Stimulated activated CD8-positive, alpha-beta memory T cell treated with anti-CD3 and anti-CD28 coated beads, Interleukin-4, amount 100 ng/mL, for 48 hours (primary cell): ENCODE data around the gene RBFOX2.
"Not testable (repeated sequence)": the region's sequence is repeated elsewhere in the genome, so short reads cannot be mapped to it uniquely, and the experiment has no call there.

ENCODE experiments used
- DNase-seq: peaks from one replicate; pipeline ENCODE4 v3.0.0-alpha.2; 2020

Gene RBFOX2

DNA sequence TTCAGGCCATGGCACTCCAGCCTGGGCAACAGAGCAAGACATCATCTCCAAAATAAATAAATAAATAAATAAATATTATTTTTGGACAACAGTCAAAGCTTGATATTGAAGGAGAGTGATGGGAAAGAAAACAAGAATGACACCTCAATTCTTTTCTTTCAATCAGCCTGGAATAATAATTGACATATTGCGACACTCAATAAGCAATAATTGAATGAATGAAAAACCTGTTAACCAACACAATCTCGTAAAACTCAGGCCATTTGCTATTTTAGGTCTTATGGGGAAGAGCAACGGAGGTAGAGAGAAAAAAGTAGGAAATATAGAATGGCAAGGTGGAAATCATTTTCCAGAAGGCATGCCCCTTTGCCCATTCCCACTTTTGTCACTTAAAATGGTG lies 10.5 kb upstream of the RBFOX2 start:
- DNase-seq: no peak

DNA sequence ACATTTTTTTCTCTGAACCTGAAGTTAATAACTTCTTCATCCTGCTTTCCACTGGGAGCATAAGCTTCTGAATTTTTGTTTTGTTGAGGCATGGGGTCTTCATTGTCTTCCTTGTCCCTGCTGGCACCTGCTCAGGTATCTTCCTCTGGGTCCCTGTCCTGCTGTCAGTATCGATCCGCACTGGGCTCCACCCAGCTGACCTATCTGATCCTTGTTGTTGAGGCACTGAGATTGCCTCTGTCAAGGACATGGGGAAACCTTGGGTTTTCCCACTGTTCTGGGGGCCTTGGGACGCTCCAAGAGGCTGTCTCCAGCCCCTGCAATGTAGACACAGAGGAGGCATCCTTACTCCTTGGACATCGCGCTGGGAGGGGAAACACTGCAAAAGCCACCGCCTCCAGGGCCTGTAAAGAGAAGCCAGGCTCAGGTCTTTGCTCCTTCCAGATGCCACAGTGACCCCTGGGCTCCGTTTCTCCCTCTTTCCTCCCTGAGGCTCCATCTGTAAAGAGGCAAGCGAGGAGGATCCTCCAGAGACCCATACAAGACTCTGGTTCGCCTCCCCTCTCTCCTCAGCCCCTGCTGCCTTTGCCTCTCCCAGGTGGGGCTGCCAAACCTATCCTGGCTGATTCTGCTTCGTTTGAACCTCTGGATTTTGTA lies 8.6 kb upstream of the RBFOX2 start:
- no peak for DNase-seq

DNA sequence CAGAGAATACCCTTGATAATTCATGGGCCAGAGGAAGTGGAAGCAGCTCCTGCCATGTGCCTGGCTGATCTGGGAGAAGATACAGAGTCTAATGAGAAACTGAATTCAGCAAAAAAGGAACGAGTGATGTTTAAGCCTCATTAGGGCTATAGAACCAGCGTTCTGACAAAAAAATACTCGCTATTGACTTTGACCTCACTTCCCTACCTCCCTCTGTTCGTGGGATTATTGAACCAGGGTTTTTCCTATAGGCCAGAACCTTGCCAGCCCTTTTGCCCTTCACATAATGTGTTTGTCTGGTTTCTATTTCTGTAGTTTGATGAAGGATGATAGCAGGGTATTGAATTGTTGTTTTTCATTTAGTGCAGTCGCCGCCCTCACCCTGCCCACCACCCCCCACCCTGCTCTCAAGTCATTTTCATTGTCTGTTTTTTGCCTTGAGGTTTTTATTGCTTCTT lies 7.6 kb upstream of the RBFOX2 start:
- no peak for DNase-seq

DNA sequence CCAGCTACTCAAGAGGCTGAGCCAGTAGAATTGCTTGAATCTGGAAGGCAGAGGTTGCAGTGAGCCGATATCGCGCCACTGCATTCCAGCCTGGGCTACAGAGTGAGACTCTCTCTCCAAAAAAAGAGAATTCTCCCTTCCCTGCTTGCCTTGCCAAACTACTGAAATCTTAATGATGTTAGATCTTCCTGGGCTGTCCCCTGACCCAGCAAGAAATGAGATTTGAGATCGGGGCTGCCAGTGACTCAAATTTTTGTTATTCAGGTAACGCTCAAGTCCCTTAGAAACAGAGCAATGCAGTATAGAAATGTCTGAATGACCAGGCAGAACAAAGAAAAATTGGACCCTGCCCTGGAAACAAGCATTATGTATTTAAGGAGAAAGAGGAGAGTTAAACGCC lies 4.0 kb upstream of the RBFOX2 start:
- DNase-seq: no peak

DNA sequence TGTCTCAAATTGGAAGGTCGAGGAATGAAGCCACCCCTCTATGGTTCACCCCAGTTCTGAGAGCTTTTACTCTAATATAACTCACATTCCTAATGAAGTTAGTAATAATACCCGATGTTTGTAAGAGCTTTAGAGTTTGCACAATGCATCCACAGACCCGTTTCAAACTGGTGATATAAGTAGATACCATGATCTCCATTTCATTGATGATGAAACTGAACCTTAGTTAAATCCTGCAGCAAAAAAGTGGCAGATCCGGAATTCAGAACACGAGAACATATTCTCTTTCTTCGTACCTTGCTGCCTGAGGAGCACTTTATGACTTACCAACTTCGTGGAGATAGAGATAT lies 757 bp upstream of the RBFOX2 start:
- DNase-seq: no peak

DNA sequence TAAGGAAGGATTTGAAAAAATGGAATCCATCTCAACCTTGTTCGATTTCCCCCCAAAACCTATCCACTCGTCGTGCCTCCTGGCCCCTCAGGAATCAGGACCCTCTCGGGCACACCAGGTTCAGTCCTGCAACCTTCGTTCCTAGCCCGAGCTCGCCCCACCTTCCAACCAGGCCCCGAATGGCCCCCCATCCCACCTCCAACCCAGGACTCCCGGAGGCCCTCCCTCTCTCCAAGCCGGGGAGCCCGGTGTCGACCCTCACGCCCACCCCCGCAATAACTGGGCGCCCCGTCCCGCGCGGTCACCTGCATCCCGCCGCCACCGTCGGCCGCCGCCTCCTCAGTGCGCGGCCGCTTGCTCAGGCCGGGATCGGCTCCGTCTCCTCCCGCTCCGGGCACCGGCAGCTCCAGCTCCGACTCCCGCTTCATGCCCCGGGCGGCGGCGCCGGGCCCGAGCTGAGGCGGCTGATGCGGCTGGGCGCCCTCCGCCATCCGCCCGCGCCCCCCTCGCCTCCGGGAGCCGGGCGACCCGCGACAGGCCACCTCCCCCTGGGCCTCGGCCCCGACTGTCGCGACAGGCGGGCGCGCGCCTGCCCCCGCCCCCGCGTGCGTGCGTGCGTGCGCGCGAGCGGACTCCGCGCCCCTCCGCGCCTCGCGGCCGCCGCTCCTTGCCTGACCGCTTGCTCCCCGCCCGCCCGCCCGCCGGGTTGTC lies 534 bp downstream of the RBFOX2 start:
- no peak for DNase-seq

DNA sequence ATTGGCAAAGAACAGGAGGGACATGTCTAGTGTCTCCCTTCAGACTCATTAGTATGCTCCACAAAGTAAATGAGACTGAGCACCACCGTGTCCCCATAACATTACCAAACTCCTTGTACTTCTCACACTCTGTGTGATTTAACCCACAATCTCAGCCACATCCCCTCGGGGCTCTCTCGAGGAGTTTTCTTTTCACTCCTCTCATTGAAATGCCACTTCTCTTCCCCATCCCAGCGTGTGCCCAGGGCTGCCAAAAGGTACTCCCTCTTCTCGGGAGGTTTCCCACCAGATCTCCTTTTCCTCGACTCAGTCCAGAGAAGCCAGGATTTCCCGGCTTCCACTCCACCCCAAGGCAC lies 1.1 kb downstream of the RBFOX2 start:
- DNase-seq: peak; percentile 25

DNA sequence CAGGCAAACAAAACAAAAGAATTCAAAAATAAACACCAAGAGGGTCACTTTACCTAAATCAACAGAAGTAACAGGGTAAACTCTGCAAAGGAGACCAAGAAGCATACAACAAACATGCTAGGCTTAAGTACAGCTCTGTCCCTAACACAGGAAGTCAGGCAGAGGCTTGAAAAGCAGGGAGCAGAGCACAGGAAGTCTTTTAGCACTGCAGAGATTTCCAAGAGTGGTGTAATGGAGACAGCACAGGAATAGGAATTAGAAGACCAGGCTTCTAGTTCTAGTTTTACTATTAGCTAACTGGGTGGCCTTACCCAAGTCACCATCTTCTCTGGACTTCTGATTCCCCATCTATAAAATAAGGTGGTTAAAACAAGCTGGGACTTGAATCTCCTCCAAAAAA lies 1.9 kb downstream of the RBFOX2 start:
- DNase-seq: no peak

DNA sequence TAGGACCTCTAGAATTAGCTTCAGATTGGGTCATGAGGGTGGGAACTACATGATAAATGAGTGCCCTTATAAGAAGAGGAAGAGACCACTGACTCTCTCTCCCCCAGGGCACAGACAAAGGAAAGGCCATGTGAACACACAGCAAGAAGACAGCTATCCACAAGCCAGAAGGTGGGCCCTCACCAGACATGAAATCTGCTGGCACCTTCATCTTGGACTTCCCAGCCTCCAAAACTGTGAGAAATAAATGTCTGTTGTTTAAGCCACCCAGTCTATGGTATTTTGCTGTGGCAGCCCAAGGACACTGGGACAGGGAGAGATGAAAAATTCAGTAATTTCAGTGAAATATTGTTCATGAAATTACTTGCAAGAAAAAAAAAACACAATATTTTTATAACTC lies 5.9 kb downstream of the RBFOX2 start:
- DNase-seq: no peak

DNA sequence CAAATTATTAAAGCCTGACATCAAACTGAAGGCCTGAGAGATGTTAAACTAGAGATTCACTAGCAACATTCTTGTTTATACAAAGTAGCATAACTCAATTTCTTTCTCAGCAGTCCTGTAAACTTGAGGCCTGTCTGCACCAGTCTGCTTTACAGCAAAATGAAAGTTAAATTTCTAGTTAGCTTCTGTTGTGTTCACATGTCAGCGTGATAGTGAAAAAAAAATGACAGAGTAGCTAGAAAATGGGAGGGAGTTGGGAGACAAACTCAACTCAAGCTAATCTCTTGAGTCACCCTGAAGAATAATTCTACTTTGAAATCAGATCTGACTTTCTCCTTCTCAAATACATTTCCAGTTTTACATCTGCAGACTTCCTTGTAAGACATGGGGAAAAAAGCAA lies 6.5 kb downstream of the RBFOX2 start:
- no peak for DNase-seq

DNA sequence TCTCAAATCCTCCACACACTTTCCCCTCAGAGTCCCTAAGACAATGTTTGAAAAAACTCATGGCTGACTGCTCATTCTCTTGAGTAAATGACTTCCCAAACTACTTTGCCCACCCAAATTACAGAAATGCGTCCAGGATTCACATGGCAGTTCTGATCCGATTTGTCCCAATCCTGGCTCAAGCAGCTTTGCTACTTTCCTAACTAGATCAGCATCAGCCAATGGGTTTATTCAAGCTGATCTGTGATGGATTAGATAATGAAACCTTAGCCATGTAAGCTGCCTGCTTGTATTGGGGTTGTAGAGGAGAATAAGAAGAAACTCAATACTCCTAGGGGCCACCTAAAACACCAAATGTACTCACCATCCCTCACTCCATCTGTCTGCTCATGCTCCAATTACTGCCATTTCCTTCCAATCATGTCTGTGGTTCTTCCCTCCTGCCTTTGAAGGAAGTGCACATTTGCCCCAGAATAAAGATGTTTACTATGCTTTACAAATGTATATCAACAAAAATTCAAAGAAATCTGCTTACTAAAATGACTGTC lies 6.9 kb downstream of the RBFOX2 start:
- DNase-seq: no peak

DNA sequence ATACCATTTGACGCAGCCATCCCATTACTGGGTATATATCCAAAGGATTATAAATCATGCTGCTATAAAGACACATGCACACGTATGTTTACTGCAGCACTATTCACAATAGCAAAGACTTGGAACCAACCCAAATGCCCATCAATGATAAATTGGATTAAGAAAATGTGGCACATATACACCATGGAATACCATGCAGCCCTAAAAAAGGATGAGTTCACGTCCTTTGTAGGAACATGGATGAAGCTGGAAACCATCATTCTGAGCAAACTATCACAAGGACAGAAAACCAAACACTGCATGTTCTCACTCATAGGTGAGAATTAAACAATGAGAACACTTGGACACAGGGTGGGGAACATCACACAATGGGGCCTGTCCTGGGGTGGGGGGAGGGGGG lies 7.8 kb downstream of the RBFOX2 start:
- DNase-seq: not testable (repeated sequence)

DNA sequence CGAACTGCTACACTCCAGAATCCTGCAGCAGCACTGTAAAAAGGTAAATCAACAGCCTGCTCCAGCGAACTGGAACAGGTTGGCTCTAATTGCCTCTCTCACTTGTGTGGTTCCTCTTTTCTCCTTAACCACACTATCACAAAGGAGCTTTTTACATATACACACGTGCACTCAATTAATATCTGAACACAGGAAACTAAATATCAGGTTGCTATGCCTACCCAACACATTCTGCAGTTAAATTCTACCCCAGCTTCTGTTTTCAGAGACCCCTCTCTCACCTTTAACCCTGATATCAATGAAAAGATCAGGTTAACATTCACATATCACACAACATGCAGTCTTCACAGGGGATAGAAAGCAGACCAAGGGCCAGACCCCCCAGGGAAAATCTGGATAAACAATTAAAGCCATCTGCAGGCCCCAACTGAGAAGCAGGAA lies 11.0 kb downstream of the RBFOX2 start:
- no peak for DNase-seq

DNA sequence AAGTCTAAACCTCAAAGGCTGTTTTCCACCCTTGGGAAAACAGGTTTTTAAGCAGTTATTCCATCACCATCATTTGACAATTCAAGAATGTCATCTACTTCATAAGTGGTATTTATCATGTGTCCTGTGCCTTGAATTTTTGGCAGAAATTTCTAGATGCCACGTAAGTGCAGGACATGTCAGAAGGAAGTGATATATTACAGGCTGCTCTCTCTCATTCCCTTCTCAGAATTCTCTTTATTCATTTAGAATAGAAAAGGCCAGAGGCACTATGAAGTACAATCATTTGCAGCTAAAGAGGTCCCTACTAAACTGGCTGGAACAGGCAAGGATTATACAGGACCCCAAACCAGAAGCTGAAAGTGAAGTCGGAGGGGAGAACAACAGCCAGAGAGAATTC lies 11.9 kb downstream of the RBFOX2 start:
- DNase-seq: no peak

DNA sequence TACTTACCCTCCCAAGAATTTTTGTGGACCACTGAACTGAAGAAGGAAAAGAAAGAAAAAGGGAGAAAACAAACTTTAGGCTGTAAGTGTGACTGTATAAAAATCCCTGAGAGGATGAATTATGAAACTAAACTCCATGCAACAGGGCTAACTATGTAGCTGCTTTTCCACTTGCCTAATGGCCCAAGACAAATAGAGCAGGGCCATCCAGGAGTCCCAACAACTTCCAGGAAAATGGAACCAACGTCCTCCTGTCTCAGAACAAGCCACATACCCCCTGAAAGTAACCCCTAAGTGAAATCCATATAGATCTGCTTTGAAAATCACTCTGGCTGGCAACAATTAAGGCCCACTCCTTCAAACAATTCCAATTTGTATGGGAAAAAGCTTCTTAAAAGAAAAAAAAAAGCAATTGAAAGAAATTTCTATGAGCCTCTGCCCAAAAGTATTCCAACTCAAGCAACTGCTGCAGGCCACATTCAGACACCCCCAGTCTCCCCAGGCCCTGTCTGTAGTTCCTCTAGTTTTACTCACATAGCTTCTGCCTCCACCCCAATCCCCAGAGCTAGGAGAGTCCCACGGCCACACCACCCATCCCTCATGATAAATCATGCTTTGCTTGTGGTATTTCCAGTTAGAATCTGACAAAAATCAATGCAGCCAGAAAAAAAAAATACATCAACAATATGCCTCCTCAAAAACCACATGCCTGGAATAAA lies 12.7 kb downstream of the RBFOX2 start:
- DNase-seq: no peak

DNA sequence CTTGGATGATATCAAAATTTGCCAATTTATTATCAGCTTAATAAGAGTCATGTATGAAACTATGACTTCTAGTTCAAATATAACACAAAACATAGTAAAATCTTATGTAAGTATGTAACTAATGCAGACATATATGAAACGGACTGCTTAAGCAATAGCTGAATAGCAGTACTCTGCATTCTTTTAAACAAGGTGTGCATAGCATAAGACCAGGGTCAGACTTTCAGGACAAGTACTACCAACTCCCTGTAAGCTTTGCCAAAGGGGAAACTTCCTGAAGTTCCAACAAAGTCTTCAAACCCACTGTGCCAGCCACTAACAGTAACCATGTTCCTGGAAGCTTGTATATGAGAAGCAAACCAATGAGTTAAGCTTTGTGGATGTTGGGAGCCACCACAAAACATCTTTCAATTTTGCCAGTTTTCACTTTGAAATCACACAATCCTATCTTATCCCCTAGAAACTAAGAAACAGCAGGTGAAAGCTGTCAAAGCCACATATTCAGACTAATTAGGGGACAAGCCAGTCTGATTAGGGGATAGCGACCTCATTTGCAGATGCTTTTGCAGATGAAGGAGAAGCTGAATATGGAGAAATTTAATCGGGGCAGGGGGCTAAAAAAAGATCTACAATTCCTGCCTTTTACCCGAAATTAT lies 13.3 kb downstream of the RBFOX2 start:
- no peak for DNase-seq

DNA sequence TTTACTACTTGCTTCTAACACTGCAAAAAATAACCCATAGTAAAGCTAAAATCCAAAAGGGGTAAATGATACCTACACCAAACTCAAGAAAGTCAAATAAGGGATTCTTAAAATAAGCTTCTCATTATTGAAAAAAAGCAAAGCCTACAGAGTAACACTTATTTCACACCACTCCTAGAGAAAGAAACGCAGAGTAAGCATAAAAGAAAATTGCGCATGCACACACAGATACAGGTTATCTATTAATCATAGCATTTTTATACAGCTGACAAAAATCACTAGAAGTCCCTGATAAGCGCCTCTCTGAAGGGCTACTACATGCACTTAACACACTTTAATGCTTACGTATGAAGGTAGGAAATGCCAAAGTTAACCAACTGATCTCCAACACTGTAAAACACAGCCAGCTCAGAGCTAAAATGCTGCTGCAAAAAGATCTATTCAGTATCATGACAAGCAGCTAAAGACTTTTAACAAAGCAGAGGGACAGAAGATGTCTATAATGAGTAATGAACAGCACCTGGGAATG lies 14.0 kb downstream of the RBFOX2 start:
- DNase-seq: no peak

DNA sequence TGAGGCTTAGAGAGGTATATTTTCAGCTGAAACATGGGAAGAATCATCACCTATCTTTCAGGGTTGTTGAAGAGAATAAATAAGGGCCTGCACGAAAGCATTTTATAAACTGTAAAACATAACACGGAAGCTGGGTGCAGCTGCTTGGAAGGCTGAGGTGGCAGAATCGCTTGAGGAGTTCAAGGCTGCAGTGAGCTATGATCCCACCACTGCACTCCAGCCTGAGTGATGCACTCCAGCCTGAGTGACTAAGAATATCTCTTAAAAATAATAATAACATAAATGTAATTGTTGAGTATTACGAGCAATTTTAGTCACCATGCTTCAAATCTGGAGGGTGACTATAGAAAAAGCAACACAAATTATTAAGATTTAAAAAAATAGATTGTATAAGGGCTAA lies 16.3 kb downstream of the RBFOX2 start:
- no peak for DNase-seq

DNA sequence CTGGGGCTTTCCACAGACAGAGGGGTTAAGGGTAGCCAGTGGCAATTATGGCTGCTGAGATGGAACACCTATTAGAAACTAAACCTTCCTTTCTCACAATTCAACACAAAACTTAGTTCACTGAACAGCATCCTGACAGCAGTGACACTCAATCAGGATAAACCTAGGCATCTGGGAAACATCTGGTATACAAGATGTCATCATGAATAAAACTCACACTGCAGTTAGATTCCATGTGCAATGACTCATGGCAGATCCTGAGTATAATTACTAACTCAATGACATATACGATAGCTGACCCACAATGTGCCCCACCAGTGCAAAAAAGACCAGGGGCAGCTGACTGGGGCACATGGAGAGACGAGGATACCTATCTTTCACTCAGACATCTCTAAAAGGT lies 17.7 kb downstream of the RBFOX2 start:
- no peak for DNase-seq

DNA sequence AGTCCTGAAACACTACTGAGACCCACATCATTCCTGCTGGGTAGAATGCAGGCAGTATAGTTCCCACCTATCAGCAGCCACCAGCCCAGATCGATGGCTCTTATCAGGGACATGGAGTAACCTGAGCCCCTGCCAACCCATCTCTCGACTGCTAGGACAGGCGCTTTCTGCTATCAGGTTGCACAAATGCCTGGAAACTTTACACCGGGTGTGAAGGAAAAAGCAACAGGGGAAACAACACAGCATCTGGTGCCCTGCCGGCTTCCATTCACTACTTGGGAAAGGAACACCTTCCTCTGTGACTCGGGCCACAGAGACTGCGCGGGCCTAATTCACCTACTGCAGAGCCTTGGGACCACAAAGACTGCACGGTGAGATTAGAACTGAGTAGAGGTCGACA lies 18.5 kb downstream of the RBFOX2 start:
- no peak for DNase-seq

DNA sequence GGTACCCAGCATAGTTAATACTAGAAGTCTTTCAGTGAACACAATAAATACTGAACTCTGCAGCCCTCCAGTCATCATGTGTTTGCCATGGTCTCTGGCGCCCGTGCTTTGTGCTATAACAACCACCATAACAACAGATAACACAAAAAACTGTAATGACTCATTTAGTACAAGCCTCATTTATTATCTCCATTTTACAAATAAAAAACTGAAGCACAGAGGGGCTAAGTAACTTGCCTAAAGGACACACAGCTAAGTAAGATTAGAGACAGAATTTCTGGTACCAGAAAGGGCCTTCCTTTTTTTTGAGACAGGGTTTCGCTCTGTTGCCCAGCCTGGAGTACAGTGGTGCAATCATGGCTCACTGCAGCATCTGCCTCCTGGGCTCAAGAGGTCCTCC lies 19.5 kb downstream of the RBFOX2 start:
- no peak for DNase-seq

DNA sequence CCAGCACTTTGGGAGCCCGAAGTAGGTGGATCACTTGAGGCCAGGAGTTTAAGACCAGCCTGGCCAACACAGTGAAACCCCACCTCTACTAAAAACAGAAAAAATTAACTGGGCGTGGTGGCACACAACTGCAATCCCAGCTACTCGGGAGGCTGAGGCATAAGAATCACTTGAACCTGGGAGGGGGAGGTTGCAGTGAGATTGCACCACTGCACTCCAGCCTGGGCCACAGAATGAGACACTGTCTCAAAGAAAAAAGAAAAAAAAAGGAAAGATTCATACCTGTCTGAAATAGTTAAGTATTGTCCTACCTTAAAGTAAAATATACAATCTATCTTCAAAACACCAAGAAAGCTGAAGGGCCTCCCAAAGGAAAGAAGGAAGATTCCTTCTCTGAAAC lies 20.1 kb downstream of the RBFOX2 start:
- DNase-seq: no peak

DNA sequence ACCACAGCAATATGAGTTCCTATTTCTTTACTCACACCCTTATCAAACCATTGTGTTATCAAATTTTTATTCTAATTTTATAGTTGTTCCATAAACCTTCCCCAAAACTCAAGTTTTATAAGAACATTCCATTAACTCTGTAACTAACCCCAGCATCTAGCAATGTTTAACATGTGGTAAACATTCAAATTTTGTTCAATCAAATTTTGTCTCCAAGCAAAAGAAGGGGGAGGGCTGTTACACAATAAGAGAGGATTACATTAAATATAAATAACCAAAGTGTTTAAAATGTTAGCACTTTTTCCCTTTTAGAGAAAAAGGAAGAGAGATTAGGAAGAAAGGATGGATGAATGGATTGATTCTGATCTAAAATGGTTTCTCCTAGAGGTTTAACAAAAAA lies 20.5 kb downstream of the RBFOX2 start:
- DNase-seq: no peak
